Sigmoid colon (tissue), 7 donors: ENCODE results near the gene SEC63. TPM values are rescaled to one million over a fixed set of nuclear protein-coding genes. Genes with fewer than 3 reads are reported as not detected.

ENCODE experiments used
- DNase-seq: peaks from one replicate; pipeline ENCODE4 v3.0.0-alpha.2; 2019
- H3K27ac ChIP-seq, 4 donors: fragments of 200-600 bp; sonication (generic); one replicate each; pipeline ENCODE4 v1.5.1; 2016 to 2019; ENCODE audit warnings: mild to moderate bottlenecking in 1 of 4
- H3K27me3 ChIP-seq, 3 donors: fragments of 200-600 bp; sonication (generic); one replicate each; pipeline ENCODE4 v1.5.1; 2019; ENCODE audit warnings: mild to moderate bottlenecking in 1 of 3
- H3K36me3 ChIP-seq, 4 donors: fragments of 200-600 bp; sonication (generic); one replicate each; pipeline ENCODE4 v1.5.1; 2016 to 2019
- H3K4me1 ChIP-seq, 4 donors: fragments of 200-600 bp; sonication (generic); one replicate each; pipeline ENCODE4 v1.5.1; 2017 to 2019
- H3K4me3 ChIP-seq, 4 donors: fragments of 200-600 bp; sonication (generic); one replicate each; pipeline ENCODE4 v1.5.1; 2017 to 2019; ENCODE audit warnings: mild to moderate bottlenecking in 2 of 4, moderate library complexity in 1 of 4
- H3K9me3 ChIP-seq, 4 donors: fragments of 200-600 bp in 3 of 4; sonication (generic) in 3 of 4; one replicate each; pipeline versions ENCODE4 v1.5.1 to v1.6.1; 2013 to 2019
- EP300 ChIP-seq, 4 donors: sonication (generic); formaldehyde crosslinking; IDR thresholded peaks; one replicate each; pipeline ENCODE4 v1.6.1; 2017; ENCODE audit warnings: antibody characterized with exemption in 4 of 4
- POLR2A ChIP-seq, 2 donors: fragments of 450-650 bp; IDR thresholded peaks; one replicate each; pipeline ENCODE4 v1.6.1; 2016; ENCODE audit warnings: antibody characterized with exemption in 2 of 2, mild to moderate bottlenecking in 2 of 2, moderate library complexity in 2 of 2
- POLR2AphosphoS5 ChIP-seq, 4 donors: sonication (generic); formaldehyde crosslinking; IDR thresholded peaks; one replicate each; pipeline ENCODE4 v1.6.1; 2017; ENCODE audit warnings: antibody characterized with exemption in 4 of 4
- WGBS, 2 donors: extraction: QIAGEN DNeasy Blood & Tissue Kit; methylation state at CpG; one replicate each; pipeline ENCODE4 v1.1.7; 2013; 5-methylcytosine and 5-hydroxymethylcytosine counted together
- intact Hi-C: fragments of 100-400 bp; cut with DNase I; formaldehyde crosslinking; loops from one replicate; pipeline ENCODE4 v1.15.1; 2023
- polyA plus RNA-seq, 3 donors: library from polyadenylated mRNA; stranded (reverse); fragments of 200-250 nt; gene quantifications; one replicate each; pipeline ENCODE4 v1.2.3, GENCODE V29; 2013
- total RNA-seq, 4 donors: library from RNA; depleted of rRNA; stranded (reverse); fragments of >200 nt; gene quantifications; one replicate each; pipeline ENCODE4 v1.1.0, GENCODE V29; 2016
- TF ChIP-seq, protein P1 (sequence below), 4 experiments: fragments of 450-650 bp in 3 of 4; fragments of 200-600 bp in 1 of 4; IDR thresholded peaks; one replicate each; pipeline ENCODE4 v1.5.1; 2016 to 2019; ENCODE audit warnings: antibody characterized with exemption in 4 of 4, mild to moderate bottlenecking in 3 of 4, moderate library complexity in 2 of 4
- donor health status: healthy with polysubstance abuse.
- donor health status: Bipolar disorder and iron deficiency.
- donor health status: healthy.

The SEC63 gene
- total and polyA plus RNA-seq, 7 donors, result 4.9 to 44.9 (median 31.7) TPM

DNA sequence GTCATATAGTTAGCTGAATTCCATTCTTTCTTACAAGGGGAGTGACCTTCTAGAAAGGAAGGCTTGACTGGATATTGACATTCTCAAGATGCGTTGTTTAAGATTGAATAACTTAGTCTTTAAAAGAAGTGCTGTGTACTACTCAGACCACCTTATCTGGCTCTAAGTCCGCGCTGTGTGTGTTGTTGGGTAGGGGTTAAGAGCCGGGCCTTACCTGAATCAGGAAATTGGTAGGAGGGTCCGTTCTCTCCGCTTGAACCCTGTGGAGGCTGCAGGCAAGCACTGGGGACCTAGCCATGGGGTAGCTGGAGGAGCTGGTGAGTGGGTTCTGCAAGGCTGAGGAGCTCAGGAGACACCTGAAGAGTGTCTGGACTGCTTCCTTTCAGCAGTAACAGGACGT is 124.9 kb downstream of the SEC63 start:
- TF ChIP-seq, protein P1, sequence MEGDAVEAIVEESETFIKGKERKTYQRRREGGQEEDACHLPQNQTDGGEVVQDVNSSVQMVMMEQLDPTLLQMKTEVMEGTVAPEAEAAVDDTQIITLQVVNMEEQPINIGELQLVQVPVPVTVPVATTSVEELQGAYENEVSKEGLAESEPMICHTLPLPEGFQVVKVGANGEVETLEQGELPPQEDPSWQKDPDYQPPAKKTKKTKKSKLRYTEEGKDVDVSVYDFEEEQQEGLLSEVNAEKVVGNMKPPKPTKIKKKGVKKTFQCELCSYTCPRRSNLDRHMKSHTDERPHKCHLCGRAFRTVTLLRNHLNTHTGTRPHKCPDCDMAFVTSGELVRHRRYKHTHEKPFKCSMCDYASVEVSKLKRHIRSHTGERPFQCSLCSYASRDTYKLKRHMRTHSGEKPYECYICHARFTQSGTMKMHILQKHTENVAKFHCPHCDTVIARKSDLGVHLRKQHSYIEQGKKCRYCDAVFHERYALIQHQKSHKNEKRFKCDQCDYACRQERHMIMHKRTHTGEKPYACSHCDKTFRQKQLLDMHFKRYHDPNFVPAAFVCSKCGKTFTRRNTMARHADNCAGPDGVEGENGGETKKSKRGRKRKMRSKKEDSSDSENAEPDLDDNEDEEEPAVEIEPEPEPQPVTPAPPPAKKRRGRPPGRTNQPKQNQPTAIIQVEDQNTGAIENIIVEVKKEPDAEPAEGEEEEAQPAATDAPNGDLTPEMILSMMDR (IDR thresholded peaks at IDR 0.05), result no peak
- TF ChIP-seq EP300 (IDR thresholded peaks at IDR 0.05), result no peak
- Histone ChIP-seq H3K36me3 (no peaks in the 10 kb centered on the region), H3K27ac (no peak overlapping the region), H3K4me1 (no peaks in the 10 kb centered on the region), H3K9me3 (no peaks in the 10 kb centered on the region), H3K4me3 (no peak overlapping the region), H3K27me3 (no peaks in the 10 kb centered on the region)
- 92% methylated on average over 7 of the region's 7 CpGs for WGBS, 2 donors
- DNase-seq, result no peak
- intact Hi-C loops, result no loop called here

- 82 to 90% methylated on average over 10 of the region's 10 CpGs for WGBS, 2 donors
- DNase-seq, result no peak
- Histone ChIP-seq H3K4me1 (no peaks in the 10 kb centered on the region), H3K9me3 (no peaks in the 10 kb centered on the region), H3K36me3 (no peaks in the 10 kb centered on the region), H3K4me3 (no peak overlapping the region), H3K27ac (no peak overlapping the region), H3K27me3 (no peaks in the 10 kb centered on the region)
- intact Hi-C loops, result no loop called here
- TF ChIP-seq EP300 (IDR thresholded peaks at IDR 0.05) (no peak), POLR2A (IDR thresholded peaks at IDR 0.05) (no peak), POLR2AphosphoS5 (IDR thresholded peaks at IDR 0.05) (no peak)
- TF ChIP-seq, protein P1 (IDR thresholded peaks at IDR 0.05), result no peak
These were observed 125.6 kb downstream of the SEC63 start for GRCh38 chr6:107832151-107833056.

- Histone ChIP-seq H3K27ac (no peak overlapping the region), H3K4me3 (no peak overlapping the region), H3K36me3 (no peaks in the 10 kb centered on the region), H3K27me3 (no peaks in the 10 kb centered on the region), H3K4me1 (no peaks in the 10 kb centered on the region), H3K9me3 (no peaks in the 10 kb centered on the region)
- 85% methylated on average over 2 of the region's 2 CpGs for WGBS, 2 donors
- TF ChIP-seq POLR2A (IDR thresholded peaks at IDR 0.05) (no peak), EP300 (IDR thresholded peaks at IDR 0.05) (no peak), POLR2AphosphoS5 (IDR thresholded peaks at IDR 0.05) (no peak)
- TF ChIP-seq, protein P1 (IDR thresholded peaks at IDR 0.05), result no peak
- intact Hi-C loops, result no loop called here
- DNase-seq, result no peak
These were observed 127.9 kb downstream of the SEC63 start for GRCh38 chr6:107830060-107830459.

GRCh38 chr6:107827541-107827940 is 130.5 kb downstream of the SEC63 start:
- Histone ChIP-seq H3K4me1 (no peaks in the 10 kb centered on the region), H3K27me3 (no peaks in the 10 kb centered on the region), H3K4me3 (no peak overlapping the region), H3K27ac (no peak overlapping the region), H3K9me3 (no peaks in the 10 kb centered on the region), H3K36me3 (no peaks in the 10 kb centered on the region)
- 80 to 88% methylated on average over 7 of the region's 7 CpGs for WGBS, 2 donors
- no peak for DNase-seq
- TF ChIP-seq POLR2AphosphoS5 (IDR thresholded peaks at IDR 0.05) (no peak), EP300 (IDR thresholded peaks at IDR 0.05) (no peak), POLR2A (IDR thresholded peaks at IDR 0.05) (no peak)
- TF ChIP-seq, protein P1 (IDR thresholded peaks at IDR 0.05), result no peak
- intact Hi-C loops, result no loop called here
